WTC11 (cell line): ENCODE results near the gene GPR151. TPM values are rescaled to one million over a fixed set of nuclear protein-coding genes. Genes with fewer than 3 reads are reported as not detected.

Experiments
- ATAC-seq: fragments of 200-7000 bp; cut with Tn5 transposase; 2 replicates; pipeline ENCODE4 v1.10.0; 2021; ENCODE audit warnings: mild to moderate bottlenecking, moderate library complexity
- CTCF ChIA-PET: fragments of 300-600 bp; sonication (Branson Sonifier 250); formaldehyde crosslinking; loops from one replicate; lab custom pipeline; 2021; ENCODE audit warnings: antibody characterized with exemption; lab: Charles Lee
- POLR2A ChIA-PET: fragments of 350-600 bp; sonication (Branson Sonifier 250); formaldehyde crosslinking; loops from one replicate; lab custom pipeline; 2021; ENCODE audit warnings: antibody characterized with exemption; lab: Charles Lee
- DNase-seq: peaks from one replicate; pipeline ENCODE4 v3.0.0; 2021; ENCODE audit warnings: low spot score
- H3K27ac Mint-ChIP-seq: 2 replicates; pipeline ENCODE4 v1.8.0; 2021; ENCODE audit warnings: mixed read lengths
- H3K27me3 Mint-ChIP-seq: 2 replicates; pipeline ENCODE4 v1.8.0; 2021; ENCODE audit warnings: low read depth, mild to moderate bottlenecking, moderate library complexity, mixed read lengths
- H3K36me3 Mint-ChIP-seq: 2 replicates; pipeline ENCODE4 v1.8.0; 2021; ENCODE audit warnings: mixed read lengths
- H3K4me1 Mint-ChIP-seq: 2 replicates; pipeline ENCODE4 v1.8.0; 2022; ENCODE audit warnings: mixed read lengths
- H3K4me3 Mint-ChIP-seq: 2 replicates; pipeline ENCODE4 v1.8.0; 2021; ENCODE audit warnings: mild to moderate bottlenecking, moderate library complexity, mixed read lengths
- H3K9me3 Mint-ChIP-seq: 2 replicates; pipeline ENCODE4 v1.8.0; 2021; ENCODE audit warnings: mixed read lengths
- CREM ChIP-seq: sonication (generic); formaldehyde crosslinking; IDR thresholded peaks from 2 replicates; pipeline ENCODE4 v1.8.1; 2022; ENCODE audit warnings: mild to moderate bottlenecking, missing genetic modification reagents, moderate library complexity
- CTCF ChIP-seq: fragments of 200-600 bp; IDR thresholded peaks from 2 replicates; pipeline ENCODE4 v1.8.0; 2022; ENCODE audit warnings: antibody characterized with exemption
- E2F1 ChIP-seq: sonication (generic); formaldehyde crosslinking; IDR thresholded peaks from 2 replicates; pipeline ENCODE4 v1.8.0; 2022; ENCODE audit warnings: mild to moderate bottlenecking, missing genetic modification reagents
- E2F5 ChIP-seq: sonication (generic); formaldehyde crosslinking; IDR thresholded peaks from 2 replicates; pipeline ENCODE4 v1.8.1; 2022; ENCODE audit warnings: mild to moderate bottlenecking, moderate library complexity, missing genetic modification reagents
- EMX1 ChIP-seq: fragments of 250-450 bp; sonication (Bioruptor Pico); IDR thresholded peaks from 2 replicates; pipeline ENCODE4 v1.8.0; 2021; ENCODE audit warnings: mild to moderate bottlenecking
- FOXK1 ChIP-seq: sonication (generic); formaldehyde crosslinking; IDR thresholded peaks from 2 replicates; pipeline ENCODE4 v1.8.0; 2022; ENCODE audit warnings: mild to moderate bottlenecking, moderate library complexity, missing genetic modification reagents
- GRHL2 ChIP-seq: fragments of 250-450 bp; sonication (Bioruptor Pico); IDR thresholded peaks from 2 replicates; pipeline ENCODE4 v1.8.0; 2022; ENCODE audit warnings: mild to moderate bottlenecking, moderate library complexity; ENCODE audit not compliant: insufficient replicate concordance, severe bottlenecking
- GTF2I ChIP-seq: fragments of 250-450 bp; sonication (Bioruptor Pico); conservative IDR thresholded peaks from 2 replicates; pipeline ENCODE4 v1.4.0; 2021; ENCODE audit warnings: mild to moderate bottlenecking
- KAT7 ChIP-seq: sonication (generic); formaldehyde crosslinking; IDR thresholded peaks from 2 replicates; pipeline ENCODE4 v1.8.1; 2023; ENCODE audit warnings: missing genetic modification reagents, mild to moderate bottlenecking, borderline replicate concordance
- NR1H2 ChIP-seq: sonication (generic); formaldehyde crosslinking; IDR thresholded peaks from 2 replicates; pipeline ENCODE4 v1.9.0; 2021; ENCODE audit warnings: mild to moderate bottlenecking, moderate library complexity, missing genetic modification reagents
- NR3C1 ChIP-seq: sonication (generic); formaldehyde crosslinking; conservative IDR thresholded peaks from 2 replicates; pipeline ENCODE4 v1.8.1; 2023; ENCODE audit warnings: low read depth, mild to moderate bottlenecking, missing genetic modification reagents
- TEAD1 ChIP-seq: sonication (generic); formaldehyde crosslinking; IDR thresholded peaks from 2 replicates; pipeline ENCODE4 v1.8.0; 2022; ENCODE audit warnings: mild to moderate bottlenecking, missing genetic modification reagents
- USF1 ChIP-seq: sonication (generic); formaldehyde crosslinking; IDR thresholded peaks from 2 replicates; pipeline ENCODE4 v1.8.0; 2022; ENCODE audit warnings: mild to moderate bottlenecking, missing genetic modification reagents
- ZBTB21 ChIP-seq: sonication (generic); formaldehyde crosslinking; IDR thresholded peaks from 2 replicates; pipeline ENCODE4 v1.8.1; 2023; ENCODE audit warnings: mild to moderate bottlenecking, missing genetic modification reagents, borderline replicate concordance
- ZNF232 ChIP-seq: sonication (generic); formaldehyde crosslinking; IDR thresholded peaks from 2 replicates; pipeline ENCODE4 v1.8.0; 2022; ENCODE audit warnings: mild to moderate bottlenecking, missing genetic modification reagents
- ZNF416 ChIP-seq: fragments of 250-450 bp; sonication (Bioruptor Pico); IDR thresholded peaks from 2 replicates; pipeline ENCODE4 v1.9.0; 2021; ENCODE audit warnings: mild to moderate bottlenecking, inconsistent platforms
- ZNF512 ChIP-seq: sonication (generic); formaldehyde crosslinking; IDR thresholded peaks from 2 replicates; pipeline ENCODE4 v1.8.1; 2022; ENCODE audit warnings: missing genetic modification reagents, borderline replicate concordance
- total RNA-seq: library from RNA; stranded (reverse); gene quantifications from 3 replicates; pipeline ENCODE4 v1.2.3, GENCODE V29; 2021

Gene GPR151
- total RNA-seq, 1 experiment from 2014 or later, result not detected

- H3K9me3 Mint-ChIP-seq, result no peaks in the 10 kb centered on the region
- ChIA-PET POLR2A (no interaction called here), CTCF (interaction anchor here (1.0 to 4.6 kb wide), 2 partner anchors 421 to 644 kb away, joined by 3 to 65 read pairs; no protein-coding TSS in a partner anchor)
- TF ChIP-seq CREM (CRISPR knock-in tag), result no peak
- no peak for TF ChIP-seq EMX1
- no peak for TF ChIP-seq USF1 (CRISPR knock-in tag)
- no peak for TF ChIP-seq ZBTB21 (CRISPR knock-in tag)
- TF ChIP-seq E2F1, result no peak
- no peak for TF ChIP-seq FOXK1 (CRISPR knock-in tag)
- TF ChIP-seq E2F5, result no peak
- no peak for TF ChIP-seq TEAD1 (CRISPR knock-in tag)
- TF ChIP-seq ZNF512 (CRISPR knock-in tag), result no peak
- TF ChIP-seq NR1H2 (CRISPR knock-in tag), result no peak
- no peak for TF ChIP-seq KAT7 (CRISPR knock-in tag)
- TF ChIP-seq GTF2I (CRISPR knock-in tag), result no peak
- no peak for TF ChIP-seq ZNF416 (CRISPR knock-in tag)
- no peak for TF ChIP-seq NR3C1 (CRISPR knock-in tag)
- TF ChIP-seq GRHL2, result no peak
- ATAC-seq, result no peak
- no peak for DNase-seq
- H3K4me1 Mint-ChIP-seq, result peaks cover 8% of the 10 kb centered on the region
- H3K36me3 Mint-ChIP-seq, result no peaks in the 10 kb centered on the region
- H3K27me3 Mint-ChIP-seq, result no peaks in the 10 kb centered on the region
- no peak overlapping the region for H3K4me3 Mint-ChIP-seq
- H3K27ac Mint-ChIP-seq, result no peak overlapping the region
Measured at GRCh38 chr5:146544232-146544631, 28.2 kb upstream of the GPR151 start.

GRCh38 chr5:146541958-146542849 lies 26.2 kb upstream of the GPR151 start:
- peak; percentile 99 for ATAC-seq
- H3K27me3 Mint-ChIP-seq, result no peaks in the 10 kb centered on the region
- peak; percentile 86 for TF ChIP-seq CTCF
- TF ChIP-seq ZNF232 (CRISPR knock-in tag), result no peak
- TF ChIP-seq, all 79 proteins: peak for 1
- H3K36me3 Mint-ChIP-seq, result no peaks in the 10 kb centered on the region
- no peaks in the 10 kb centered on the region for H3K9me3 Mint-ChIP-seq
- peak; percentile 86 for DNase-seq
- CTCF ChIA-PET, result interaction anchor here (0.6 to 4.6 kb wide), 25 partner anchors 10 to 827 kb away, joined by 3 to 65 read pairs (median 4); partner anchors contain the start of genes GPR151 and PPP2R2B
- peaks cover 8% of the 10 kb centered on the region for H3K4me1 Mint-ChIP-seq
- H3K27ac Mint-ChIP-seq, result no peak overlapping the region
- POLR2A ChIA-PET, result no interaction called here
- H3K4me3 Mint-ChIP-seq, result no peak overlapping the region
